ENCODE results near the gene CHST11.

DNA sequence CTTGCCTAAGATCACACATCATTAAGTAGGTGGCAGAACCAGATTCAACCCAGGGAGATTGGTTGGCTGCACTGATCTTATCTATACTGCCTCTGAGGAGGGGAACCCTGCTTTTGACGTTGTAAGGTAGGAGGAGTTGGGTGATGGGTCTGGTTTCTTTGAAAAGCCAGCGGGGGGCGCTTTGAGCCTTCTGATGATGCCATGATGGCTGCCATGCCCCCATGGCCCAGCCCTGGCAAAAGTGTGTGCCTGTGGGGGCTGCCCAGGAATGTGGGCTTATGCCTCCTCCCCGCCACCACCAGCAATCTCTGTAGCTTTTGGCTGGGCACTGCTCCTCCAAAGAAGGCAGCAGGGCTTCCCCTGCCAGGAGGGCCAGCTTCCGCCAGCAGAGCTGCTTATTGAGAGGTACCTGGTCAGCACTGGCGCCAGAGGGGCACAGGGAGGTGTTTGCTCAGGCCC is 277.0 kb downstream of the CHST11 start:
- TF ChIP-seq EZH2 (IDR thresholded peaks at IDR 0.05; ENCODE audit: low read length) = no peak
- TF ChIP-seq, protein P1, sequence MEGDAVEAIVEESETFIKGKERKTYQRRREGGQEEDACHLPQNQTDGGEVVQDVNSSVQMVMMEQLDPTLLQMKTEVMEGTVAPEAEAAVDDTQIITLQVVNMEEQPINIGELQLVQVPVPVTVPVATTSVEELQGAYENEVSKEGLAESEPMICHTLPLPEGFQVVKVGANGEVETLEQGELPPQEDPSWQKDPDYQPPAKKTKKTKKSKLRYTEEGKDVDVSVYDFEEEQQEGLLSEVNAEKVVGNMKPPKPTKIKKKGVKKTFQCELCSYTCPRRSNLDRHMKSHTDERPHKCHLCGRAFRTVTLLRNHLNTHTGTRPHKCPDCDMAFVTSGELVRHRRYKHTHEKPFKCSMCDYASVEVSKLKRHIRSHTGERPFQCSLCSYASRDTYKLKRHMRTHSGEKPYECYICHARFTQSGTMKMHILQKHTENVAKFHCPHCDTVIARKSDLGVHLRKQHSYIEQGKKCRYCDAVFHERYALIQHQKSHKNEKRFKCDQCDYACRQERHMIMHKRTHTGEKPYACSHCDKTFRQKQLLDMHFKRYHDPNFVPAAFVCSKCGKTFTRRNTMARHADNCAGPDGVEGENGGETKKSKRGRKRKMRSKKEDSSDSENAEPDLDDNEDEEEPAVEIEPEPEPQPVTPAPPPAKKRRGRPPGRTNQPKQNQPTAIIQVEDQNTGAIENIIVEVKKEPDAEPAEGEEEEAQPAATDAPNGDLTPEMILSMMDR (optimal IDR thresholded peaks at IDR 0.05 in 1 of 3, IDR thresholded peaks at IDR 0.05 in 1 of 3, conservative IDR thresholded peaks at IDR 0.05 in 1 of 3; ENCODE audit: extremely low read depth in 1 of 3, insufficient read depth in 2 of 3, low read length in 3 of 3) = no peak
